Ovary (tissue), 3 donors: ENCODE data around the gene ATRNL1.
"Not testable (repeated sequence)": the region's sequence is repeated elsewhere in the genome, so short reads cannot be mapped to it uniquely, and the experiment has no call there.

Experiments
- EP300 ChIP-seq: sonication (generic); formaldehyde crosslinking; IDR thresholded peaks from one replicate; pipeline ENCODE4 v1.6.1; 2017; ENCODE audit warnings: antibody characterized with exemption
- POLR2A ChIP-seq: fragments of 450-650 bp; IDR thresholded peaks from one replicate; pipeline ENCODE4 v1.6.1; 2017; ENCODE audit warnings: antibody characterized with exemption, mild to moderate bottlenecking, moderate library complexity
- TF ChIP-seq, protein P1 (sequence below), 3 donors: fragments of 450-650 bp in 2 of 3; fragments of 200-600 bp in 1 of 3; IDR thresholded peaks; one replicate each; pipeline versions ENCODE4 v1.5.1 to v1.8.0; 2016 to 2022; ENCODE audit warnings: antibody characterized with exemption in 3 of 3, mild to moderate bottlenecking in 1 of 3
- donor health status: DM: no; HTN: no; CAD: no.

DNA sequence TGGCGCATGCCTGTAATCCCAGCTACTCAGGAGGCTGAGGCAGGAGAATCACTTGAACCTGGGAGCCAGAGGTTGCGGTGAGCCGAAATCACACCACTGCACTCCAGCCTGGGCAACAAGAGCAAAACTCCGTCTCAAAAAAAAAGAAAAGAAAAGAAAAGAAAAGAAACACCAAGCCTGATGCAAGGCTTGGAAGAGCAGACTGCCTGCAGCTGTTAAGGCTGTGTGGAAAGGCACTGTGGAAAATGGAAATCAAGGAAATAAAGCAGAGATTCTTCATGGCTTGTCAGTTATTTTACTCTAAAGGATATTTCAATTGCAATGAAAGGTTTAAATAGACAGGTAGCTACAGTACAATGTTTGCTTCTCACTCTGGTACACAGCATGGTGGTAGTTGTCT, 735.0 kb downstream of the ATRNL1 start:
- TF ChIP-seq EP300, POLR2A: not testable (repeated sequence)
- TF ChIP-seq, protein P1, sequence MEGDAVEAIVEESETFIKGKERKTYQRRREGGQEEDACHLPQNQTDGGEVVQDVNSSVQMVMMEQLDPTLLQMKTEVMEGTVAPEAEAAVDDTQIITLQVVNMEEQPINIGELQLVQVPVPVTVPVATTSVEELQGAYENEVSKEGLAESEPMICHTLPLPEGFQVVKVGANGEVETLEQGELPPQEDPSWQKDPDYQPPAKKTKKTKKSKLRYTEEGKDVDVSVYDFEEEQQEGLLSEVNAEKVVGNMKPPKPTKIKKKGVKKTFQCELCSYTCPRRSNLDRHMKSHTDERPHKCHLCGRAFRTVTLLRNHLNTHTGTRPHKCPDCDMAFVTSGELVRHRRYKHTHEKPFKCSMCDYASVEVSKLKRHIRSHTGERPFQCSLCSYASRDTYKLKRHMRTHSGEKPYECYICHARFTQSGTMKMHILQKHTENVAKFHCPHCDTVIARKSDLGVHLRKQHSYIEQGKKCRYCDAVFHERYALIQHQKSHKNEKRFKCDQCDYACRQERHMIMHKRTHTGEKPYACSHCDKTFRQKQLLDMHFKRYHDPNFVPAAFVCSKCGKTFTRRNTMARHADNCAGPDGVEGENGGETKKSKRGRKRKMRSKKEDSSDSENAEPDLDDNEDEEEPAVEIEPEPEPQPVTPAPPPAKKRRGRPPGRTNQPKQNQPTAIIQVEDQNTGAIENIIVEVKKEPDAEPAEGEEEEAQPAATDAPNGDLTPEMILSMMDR (IDR thresholded peaks at IDR 0.05): not testable (repeated sequence)
